ENCODE results near the gene SINHCAF.

GRCh38 chr12:31250179-31250578 lies 75.8 kb downstream of the SINHCAF start:
- TF ChIP-seq CTCF (IDR thresholded peaks at IDR 0.05) (no peak), POLR2A (IDR thresholded peaks at IDR 0.05) (no peak)

Data from vagina (tissue), 2 donors.